Naive B cell (primary cell): ENCODE data around the gene CAMKK2. TPM values are rescaled to one million over a fixed set of nuclear protein-coding genes. Genes with fewer than 3 reads are reported as not detected.

Source experiments
- ATAC-seq, 2 donors: fragments of 150-1000 bp; cut with Tn5 transposase; 2 replicates each; pipeline ENCODE4 v1.10.0; 2021; ENCODE audit warnings: low read depth in 2 of 2, mild to moderate bottlenecking in 2 of 2, moderate library complexity in 2 of 2
- DNase-seq: peaks from one replicate; pipeline ENCODE4 v3.0.0; 2022
- H3K27ac Mint-ChIP-seq, 6 donors: one replicate each; pipeline ENCODE4 v1.8.0; 2020 to 2022; ENCODE audit warnings: mild to moderate bottlenecking in 6 of 6, mixed read lengths in 6 of 6, moderate library complexity in 5 of 6, inconsistent platforms in 2 of 6
- H3K27me3 Mint-ChIP-seq, 3 donors: one replicate each; pipeline ENCODE4 v1.8.0; 2021 to 2022; ENCODE audit warnings: mixed read lengths in 3 of 3, mild to moderate bottlenecking in 1 of 3
- H3K36me3 Mint-ChIP-seq, 2 donors: one replicate each; pipeline ENCODE4 v1.8.0; 2020 to 2022; ENCODE audit warnings: mixed read lengths in 2 of 2, inconsistent platforms in 1 of 2, mild to moderate bottlenecking in 1 of 2
- H3K4me1 Mint-ChIP-seq, 3 donors: one replicate each; pipeline ENCODE4 v1.8.0; 2020 to 2022; ENCODE audit warnings: mixed read lengths in 3 of 3, inconsistent platforms in 1 of 3, mild to moderate bottlenecking in 1 of 3, moderate library complexity in 1 of 3
- H3K4me3 Mint-ChIP-seq, 8 donors: one replicate each; pipeline ENCODE4 v1.8.0; 2020 to 2022; ENCODE audit warnings: mild to moderate bottlenecking in 8 of 8, mixed read lengths in 8 of 8, moderate library complexity in 8 of 8, inconsistent platforms in 2 of 8
- H3K9me3 Mint-ChIP-seq, 7 donors: one replicate each; pipeline ENCODE4 v1.8.0; 2020 to 2022; ENCODE audit warnings: mixed read lengths in 7 of 7, mild to moderate bottlenecking in 5 of 7, inconsistent platforms in 2 of 7, moderate library complexity in 1 of 7
- polyA plus RNA-seq, 6 donors: library from polyadenylated mRNA; unstranded; fragments of 300-500 nt; fragmentation: Illumina TruSeq; gene quantifications; one replicate each; pipeline ENCODE4 v1.2.3, GENCODE V29; 2021; ENCODE audit warnings: low read depth in 6 of 6

The CAMKK2 gene
- polyA plus RNA-seq = 10 to 100 TPM in 1 of 6 donors, 1 to 10 TPM in 5; 5.3 to 12.0 (median 8.3) TPM

- H3K27ac Mint-ChIP-seq = peak within 1 kb of the TSS; percentile 18 to 88 (median 82)
- no peaks in the 10 kb centered on the region for H3K27me3 Mint-ChIP-seq
- peaks cover 12 to 22% (median 17%) of the 10 kb centered on the region in 3 donors for H3K4me1 Mint-ChIP-seq
- peak within 1 kb of the TSS; percentile 84 to 94 (median 90) for H3K4me3 Mint-ChIP-seq
- DNase-seq (peak; percentile 92), ATAC-seq (peak; percentile 88)
- no peaks in the 10 kb centered on the region for H3K36me3 Mint-ChIP-seq
- no peaks in the 10 kb centered on the region for H3K9me3 Mint-ChIP-seq
Observed at GRCh38 chr12:121296618-121297434, at the start of gene CAMKK2. Gene CAMKK2 (minus strand): TSS chr12:121296709. CDS start chr12:121274526, 22,183 bp downstream.

GRCh38 chr12:121345151-121345815 is 48.8 kb upstream of the CAMKK2 start:
- Mint-ChIP-seq H3K36me3 (peaks cover 12 to 27% of the 10 kb centered on the region in 2 donors), H3K27ac (peak overlapping the region in 2 of 6 donors; percentile 11 to 17), H3K27me3 (no peaks in the 10 kb centered on the region), H3K9me3 (no peaks in the 10 kb centered on the region), H3K4me3 (no peak overlapping the region), H3K4me1 (peaks cover 5 to 17% (median 11%) of the 10 kb centered on the region in 3 donors)
- ATAC-seq (no peak), DNase-seq (no peak)

- DNase-seq (no peak), ATAC-seq (no peak)
- Mint-ChIP-seq H3K36me3 (peaks cover 12 to 27% of the 10 kb centered on the region in 2 donors), H3K4me1 (peaks cover 5 to 14% (median 11%) of the 10 kb centered on the region in 3 donors), H3K4me3 (peak overlapping the region in 1 of 8 donors; percentile 64), H3K27ac (peak overlapping the region in 2 of 6 donors; percentile 11 to 88), H3K27me3 (no peaks in the 10 kb centered on the region), H3K9me3 (no peaks in the 10 kb centered on the region)
Observed at GRCh38 chr12:121344506-121344905, 48.0 kb upstream of the CAMKK2 start.

GRCh38 chr12:121337416-121337815 is 40.9 kb upstream of the CAMKK2 start:
- DNase-seq = no peak
- no peak for ATAC-seq
- no peaks in the 10 kb centered on the region for H3K9me3 Mint-ChIP-seq
- H3K4me1 Mint-ChIP-seq = no peaks in the 10 kb centered on the region
- no peaks in the 10 kb centered on the region for H3K27me3 Mint-ChIP-seq
- no peak overlapping the region for H3K4me3 Mint-ChIP-seq
- H3K36me3 Mint-ChIP-seq = peaks cover 4 to 15% of the 10 kb centered on the region in 2 donors
- H3K27ac Mint-ChIP-seq = peak overlapping the region in 3 of 6 donors; percentile 1 to 87 (median 79)

GRCh38 chr12:121334513-121335343 is 38.2 kb upstream of the CAMKK2 start:
- DNase-seq (peak; percentile 38), ATAC-seq (peak; percentile 78 to 85)
- Mint-ChIP-seq H3K27me3 (no peaks in the 10 kb centered on the region), H3K9me3 (no peaks in the 10 kb centered on the region), H3K36me3 (peaks cover 14 to 15% of the 10 kb centered on the region in 2 donors), H3K27ac (peak overlapping the region in 2 of 6 donors; percentile 3 to 72), H3K4me1 (no peaks in the 10 kb centered on the region), H3K4me3 (no peak overlapping the region)

GRCh38 chr12:121333747-121334146 is 37.2 kb upstream of the CAMKK2 start:
- H3K4me1 Mint-ChIP-seq = no peaks in the 10 kb centered on the region
- H3K9me3 Mint-ChIP-seq = no peaks in the 10 kb centered on the region
- H3K27ac Mint-ChIP-seq = no peak overlapping the region
- no peaks in the 10 kb centered on the region for H3K27me3 Mint-ChIP-seq
- no peak for ATAC-seq
- no peak overlapping the region for H3K4me3 Mint-ChIP-seq
- H3K36me3 Mint-ChIP-seq = peaks cover 15 to 18% of the 10 kb centered on the region in 2 donors
- no peak for DNase-seq

GRCh38 chr12:121331248-121331647 is 34.7 kb upstream of the CAMKK2 start:
- H3K27ac Mint-ChIP-seq = no peak overlapping the region
- H3K4me3 Mint-ChIP-seq = no peak overlapping the region
- no peaks in the 10 kb centered on the region for H3K27me3 Mint-ChIP-seq
- DNase-seq (no peak), ATAC-seq (no peak)
- H3K4me1 Mint-ChIP-seq = no peaks in the 10 kb centered on the region
- no peaks in the 10 kb centered on the region for H3K9me3 Mint-ChIP-seq
- peaks cover 15 to 26% of the 10 kb centered on the region in 2 donors for H3K36me3 Mint-ChIP-seq

GRCh38 chr12:121330692-121331091 is 34.2 kb upstream of the CAMKK2 start:
- no peaks in the 10 kb centered on the region for H3K4me1 Mint-ChIP-seq
- DNase-seq (no peak), ATAC-seq (no peak)
- peak overlapping the region in 1 of 6 donors; percentile 14 for H3K27ac Mint-ChIP-seq
- no peak overlapping the region for H3K4me3 Mint-ChIP-seq
- no peaks in the 10 kb centered on the region for H3K27me3 Mint-ChIP-seq
- no peaks in the 10 kb centered on the region for H3K9me3 Mint-ChIP-seq
- peaks cover 20 to 26% of the 10 kb centered on the region in 2 donors for H3K36me3 Mint-ChIP-seq

GRCh38 chr12:121330195-121330594 is 33.7 kb upstream of the CAMKK2 start:
- Mint-ChIP-seq H3K4me1 (no peaks in the 10 kb centered on the region), H3K9me3 (no peaks in the 10 kb centered on the region), H3K27me3 (no peaks in the 10 kb centered on the region), H3K36me3 (peaks cover 21 to 26% of the 10 kb centered on the region in 2 donors), H3K4me3 (no peak overlapping the region), H3K27ac (peak overlapping the region in 1 of 6 donors; percentile 69)
- no peak for ATAC-seq
- no peak for DNase-seq

GRCh38 chr12:121328620-121329019 is 32.1 kb upstream of the CAMKK2 start:
- H3K4me3 Mint-ChIP-seq = no peak overlapping the region
- DNase-seq (no peak), ATAC-seq (no peak)
- no peaks in the 10 kb centered on the region for H3K9me3 Mint-ChIP-seq
- H3K4me1 Mint-ChIP-seq = no peaks in the 10 kb centered on the region
- H3K27ac Mint-ChIP-seq = no peak overlapping the region
- H3K36me3 Mint-ChIP-seq = peaks cover 17 to 28% of the 10 kb centered on the region in 2 donors
- H3K27me3 Mint-ChIP-seq = no peaks in the 10 kb centered on the region

- H3K4me3 Mint-ChIP-seq = no peak overlapping the region
- H3K9me3 Mint-ChIP-seq = no peaks in the 10 kb centered on the region
- H3K27ac Mint-ChIP-seq = peak overlapping the region in 3 of 6 donors; percentile 33 to 44 (median 42)
- ATAC-seq (no peak), DNase-seq (no peak)
- H3K27me3 Mint-ChIP-seq = no peaks in the 10 kb centered on the region
- peaks cover 13 to 28% of the 10 kb centered on the region in 2 donors for H3K36me3 Mint-ChIP-seq
- no peaks in the 10 kb centered on the region for H3K4me1 Mint-ChIP-seq
Observed at GRCh38 chr12:121326996-121327674, 30.6 kb upstream of the CAMKK2 start.

- DNase-seq (no peak), ATAC-seq (no peak)
- Mint-ChIP-seq H3K36me3 (peaks cover 13 to 26% of the 10 kb centered on the region in 2 donors), H3K27ac (peak overlapping the region in 2 of 6 donors; percentile 72 to 95), H3K27me3 (no peaks in the 10 kb centered on the region), H3K4me1 (no peaks in the 10 kb centered on the region), H3K4me3 (no peak overlapping the region), H3K9me3 (no peaks in the 10 kb centered on the region)
Observed at GRCh38 chr12:121325922-121326396, 29.4 kb upstream of the CAMKK2 start.
